ENCODE measurements around the gene STPG2. TPM values are rescaled to one million over a fixed set of nuclear protein-coding genes. Genes with fewer than 3 reads are reported as not detected.

STPG2 gene
- total and polyA plus RNA-seq, 5 donors from 2014 or later = 0.32 to 0.39 TPM; not detected in 3

DNA sequence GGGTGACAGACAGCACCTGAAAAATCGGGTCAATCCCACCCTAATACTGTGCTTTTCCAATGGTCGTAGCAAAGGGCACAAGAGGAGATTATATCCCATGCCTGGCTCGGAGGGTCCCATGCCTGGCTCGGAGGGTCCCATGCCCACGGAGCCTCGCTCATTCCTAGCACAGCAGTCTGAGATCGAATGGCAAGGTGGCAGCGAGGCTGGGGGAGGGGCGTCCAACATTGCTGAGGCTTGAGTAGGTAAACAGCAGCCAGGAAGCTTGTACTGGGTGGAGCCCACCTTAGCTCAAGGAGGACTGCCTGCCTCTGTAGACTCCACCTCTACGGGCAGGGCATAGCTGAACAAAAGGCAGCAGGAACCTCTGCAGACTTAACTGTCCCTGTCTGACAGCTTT, 365.1 kb downstream of the STPG2 start:
- no peaks in the 10 kb centered on the region for H3K27me3 Mint-ChIP-seq
- H3K36me3 ChIP-seq (ENCODE audit: control insufficient read depth, insufficient read depth, low read length) = no peaks in the 10 kb centered on the region
- H3K4me1 ChIP-seq (ENCODE audit: control insufficient read depth, insufficient read depth, low read length, poor library complexity, severe bottlenecking) = no peaks in the 10 kb centered on the region
- H3K9me3 Mint-ChIP-seq = peaks cover 0 to 12% (median 3%) of the 10 kb centered on the region in 7 donors
- H3K36me3 Mint-ChIP-seq = no peaks in the 10 kb centered on the region
- H3K27me3 ChIP-seq (ENCODE audit: control insufficient read depth, insufficient read depth, low read length) = no peaks in the 10 kb centered on the region
- no peaks in the 10 kb centered on the region for H3K4me1 Mint-ChIP-seq
- no peak overlapping the region for H3K27ac Mint-ChIP-seq
- no peak overlapping the region for H3K27ac ChIP-seq (ENCODE audit: insufficient read depth, low read length, poor library complexity, severe bottlenecking)
- no peak overlapping the region for H3K4me3 Mint-ChIP-seq
- DNase-seq (no peak), ATAC-seq (ENCODE audit: low read depth in 2 of 2) (no peak)
- H3K9me3 ChIP-seq (ENCODE audit: control insufficient read depth in 2 of 2, low read length in 2 of 2) = no peaks in the 10 kb centered on the region
- H3K4me3 ChIP-seq (ENCODE audit: low read depth, low read length) = no peak overlapping the region

DNA sequence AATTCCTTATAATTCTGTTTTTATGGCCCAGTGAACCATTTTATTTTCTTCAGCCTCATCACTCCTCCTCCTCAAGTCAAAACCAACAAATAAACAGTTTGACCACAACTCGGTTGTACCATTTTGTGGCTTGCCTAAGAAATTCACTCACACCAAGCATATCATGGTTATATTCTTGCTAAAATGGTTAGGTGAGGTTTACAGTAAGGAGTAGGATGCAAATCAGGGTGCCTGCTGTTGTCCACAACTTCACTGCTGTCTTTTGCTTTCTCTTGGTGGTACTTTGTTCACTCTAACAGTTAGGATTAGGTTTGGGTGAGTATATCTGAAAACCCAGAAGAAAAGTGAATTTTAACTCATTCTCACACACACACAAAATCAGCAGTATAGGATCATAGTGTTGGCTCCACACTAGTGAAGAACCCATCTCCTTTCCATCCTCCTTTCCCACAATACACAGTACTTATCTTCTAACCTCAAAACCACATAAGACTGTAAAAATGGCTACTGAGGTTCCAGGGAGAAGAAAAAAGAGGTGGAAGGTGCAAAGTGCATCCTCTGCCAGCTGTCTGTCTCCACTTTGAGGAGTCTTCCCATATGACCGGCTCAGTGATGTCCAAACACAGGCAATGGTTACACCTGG, 368.8 kb downstream of the STPG2 start:
- Mint-ChIP-seq H3K4me3 (no peak overlapping the region), H3K27me3 (no peaks in the 10 kb centered on the region), H3K36me3 (no peaks in the 10 kb centered on the region), H3K4me1 (no peaks in the 10 kb centered on the region), H3K9me3 (peaks cover 0 to 8% (median 4%) of the 10 kb centered on the region in 7 donors), H3K27ac (no peak overlapping the region)
- ATAC-seq (ENCODE audit: low read depth in 2 of 2) = no peak
- Histone ChIP-seq H3K27me3 (ENCODE audit: control insufficient read depth, insufficient read depth, low read length) (no peaks in the 10 kb centered on the region), H3K4me3 (ENCODE audit: low read depth, low read length) (no peak overlapping the region), H3K36me3 (ENCODE audit: control insufficient read depth, insufficient read depth, low read length) (no peaks in the 10 kb centered on the region), H3K4me1 (ENCODE audit: control insufficient read depth, insufficient read depth, low read length, poor library complexity, severe bottlenecking) (no peaks in the 10 kb centered on the region), H3K9me3 (ENCODE audit: control insufficient read depth in 2 of 2, low read length in 2 of 2) (no peaks in the 10 kb centered on the region), H3K27ac (ENCODE audit: insufficient read depth, low read length, poor library complexity, severe bottlenecking) (no peak overlapping the region)
- no peak for DNase-seq

DNA sequence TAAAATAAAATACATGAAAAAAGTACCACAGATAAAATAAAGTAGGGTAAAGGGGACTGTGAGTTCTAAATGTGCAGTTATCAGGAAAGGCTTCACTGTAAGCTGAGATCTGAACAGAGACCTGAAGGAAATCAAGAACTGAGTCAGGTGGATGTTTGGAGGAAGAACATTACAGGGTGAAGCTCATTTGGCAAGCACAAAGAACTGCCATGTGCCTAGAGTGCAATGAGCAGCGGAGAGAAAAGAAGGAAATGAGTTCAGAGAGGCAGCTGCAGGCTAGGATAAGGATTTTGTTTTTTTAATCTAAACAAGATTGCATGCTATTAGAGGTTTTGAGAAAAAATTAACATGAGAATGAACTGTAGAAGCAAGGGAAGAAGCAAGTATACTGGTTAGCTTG, 373.1 kb downstream of the STPG2 start:
- no peak for ATAC-seq (ENCODE audit: low read depth in 2 of 2)
- no peaks in the 10 kb centered on the region for H3K27me3 ChIP-seq (ENCODE audit: control insufficient read depth, insufficient read depth, low read length)
- no peaks in the 10 kb centered on the region for H3K4me1 ChIP-seq (ENCODE audit: control insufficient read depth, insufficient read depth, low read length, poor library complexity, severe bottlenecking)
- no peak overlapping the region for H3K4me3 Mint-ChIP-seq
- H3K27me3 Mint-ChIP-seq = no peaks in the 10 kb centered on the region
- no peak overlapping the region for H3K27ac Mint-ChIP-seq
- H3K36me3 ChIP-seq (ENCODE audit: control insufficient read depth, insufficient read depth, low read length) = no peaks in the 10 kb centered on the region
- H3K4me1 Mint-ChIP-seq = no peaks in the 10 kb centered on the region
- H3K4me3 ChIP-seq (ENCODE audit: low read depth, low read length) = no peak overlapping the region
- no peak for DNase-seq
- H3K9me3 Mint-ChIP-seq = peaks cover 0 to 4% (median 2%) of the 10 kb centered on the region in 7 donors
- no peaks in the 10 kb centered on the region for H3K36me3 Mint-ChIP-seq
- H3K9me3 ChIP-seq (ENCODE audit: control insufficient read depth in 2 of 2, low read length in 2 of 2) = peaks cover 0 to 2% of the 10 kb centered on the region in 2 experiments
- no peak overlapping the region for H3K27ac ChIP-seq (ENCODE audit: insufficient read depth, low read length, poor library complexity, severe bottlenecking)

DNA sequence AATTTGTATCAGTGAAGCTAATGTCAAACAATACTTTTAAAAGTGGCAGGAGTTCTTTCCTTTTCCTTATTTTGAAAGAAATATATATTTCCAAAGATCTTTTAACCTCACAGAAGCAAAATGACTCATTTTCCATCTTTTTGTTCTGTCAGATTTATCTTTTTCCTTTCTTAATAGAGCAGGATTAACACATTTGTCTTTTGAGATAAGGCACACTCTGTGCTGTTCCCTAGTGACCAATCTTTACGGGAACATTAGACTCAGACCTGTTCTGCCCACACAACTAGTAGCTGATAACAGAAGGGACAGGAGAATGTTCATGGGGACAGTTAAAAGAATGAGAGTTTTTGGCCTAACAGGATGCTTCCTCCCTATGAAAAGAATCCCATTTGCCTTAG, 381.2 kb downstream of the STPG2 start:
- H3K4me3 ChIP-seq (ENCODE audit: low read depth, low read length) = no peak overlapping the region
- Mint-ChIP-seq H3K27ac (no peak overlapping the region), H3K9me3 (peaks cover 0 to 4% (median 0%) of the 10 kb centered on the region in 7 donors), H3K27me3 (no peaks in the 10 kb centered on the region), H3K36me3 (no peaks in the 10 kb centered on the region), H3K4me1 (no peaks in the 10 kb centered on the region), H3K4me3 (no peak overlapping the region)
- ATAC-seq (ENCODE audit: low read depth in 2 of 2) (no peak), DNase-seq (no peak)
- no peaks in the 10 kb centered on the region for H3K4me1 ChIP-seq (ENCODE audit: control insufficient read depth, insufficient read depth, low read length, poor library complexity, severe bottlenecking)
- no peaks in the 10 kb centered on the region for H3K27me3 ChIP-seq (ENCODE audit: control insufficient read depth, insufficient read depth, low read length)
- H3K36me3 ChIP-seq (ENCODE audit: control insufficient read depth, insufficient read depth, low read length) = no peaks in the 10 kb centered on the region
- H3K27ac ChIP-seq (ENCODE audit: insufficient read depth, low read length, poor library complexity, severe bottlenecking) = no peak overlapping the region
- peaks cover 0 to 2% of the 10 kb centered on the region in 2 experiments for H3K9me3 ChIP-seq (ENCODE audit: control insufficient read depth in 2 of 2, low read length in 2 of 2)

DNA sequence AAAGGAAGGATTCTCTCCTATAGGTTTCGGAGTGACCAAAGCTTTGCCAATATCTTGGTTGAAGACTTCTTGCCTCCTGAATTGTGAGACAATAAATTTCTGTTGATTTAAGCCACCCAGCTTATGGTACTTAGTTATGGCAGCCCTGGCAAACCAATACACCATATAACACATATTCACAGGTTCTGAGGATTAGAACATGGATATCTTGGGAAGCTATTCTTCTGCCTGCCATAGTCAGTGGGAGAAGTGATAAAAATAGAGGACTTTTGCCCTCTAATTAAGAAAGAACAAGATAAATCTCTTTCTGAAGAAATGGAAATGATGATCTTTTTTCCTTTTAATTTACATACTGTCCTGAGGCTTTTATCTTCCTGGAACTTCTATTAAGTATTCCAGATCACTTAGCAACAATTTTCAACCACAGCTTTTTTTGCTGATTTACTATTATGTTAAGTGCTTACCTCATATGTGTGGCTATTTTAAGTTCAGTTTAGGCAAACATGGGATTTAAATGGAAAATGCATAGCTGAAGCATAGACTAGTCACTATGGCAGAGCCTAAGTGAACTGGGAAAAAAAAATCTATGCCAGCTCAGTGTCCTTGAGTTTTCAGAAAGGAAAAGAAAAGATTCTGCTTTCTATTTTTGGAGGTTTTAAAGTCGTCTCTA, 381.7 kb downstream of the STPG2 start:
- no peaks in the 10 kb centered on the region for H3K36me3 Mint-ChIP-seq
- H3K4me3 ChIP-seq (ENCODE audit: low read depth, low read length) = no peak overlapping the region
- DNase-seq (no peak), ATAC-seq (ENCODE audit: low read depth in 2 of 2) (no peak)
- no peaks in the 10 kb centered on the region for H3K27me3 ChIP-seq (ENCODE audit: control insufficient read depth, insufficient read depth, low read length)
- H3K27me3 Mint-ChIP-seq = no peaks in the 10 kb centered on the region
- H3K36me3 ChIP-seq (ENCODE audit: control insufficient read depth, insufficient read depth, low read length) = no peaks in the 10 kb centered on the region
- no peak overlapping the region for H3K4me3 Mint-ChIP-seq
- no peak overlapping the region for H3K27ac Mint-ChIP-seq
- H3K9me3 ChIP-seq (ENCODE audit: control insufficient read depth in 2 of 2, low read length in 2 of 2) = peaks cover 0 to 2% of the 10 kb centered on the region in 2 experiments
- no peaks in the 10 kb centered on the region for H3K4me1 Mint-ChIP-seq
- no peak overlapping the region for H3K27ac ChIP-seq (ENCODE audit: insufficient read depth, low read length, poor library complexity, severe bottlenecking)
- H3K9me3 Mint-ChIP-seq = peaks cover 0 to 9% (median 0%) of the 10 kb centered on the region in 7 donors
- H3K4me1 ChIP-seq (ENCODE audit: control insufficient read depth, insufficient read depth, low read length, poor library complexity, severe bottlenecking) = no peaks in the 10 kb centered on the region

DNA sequence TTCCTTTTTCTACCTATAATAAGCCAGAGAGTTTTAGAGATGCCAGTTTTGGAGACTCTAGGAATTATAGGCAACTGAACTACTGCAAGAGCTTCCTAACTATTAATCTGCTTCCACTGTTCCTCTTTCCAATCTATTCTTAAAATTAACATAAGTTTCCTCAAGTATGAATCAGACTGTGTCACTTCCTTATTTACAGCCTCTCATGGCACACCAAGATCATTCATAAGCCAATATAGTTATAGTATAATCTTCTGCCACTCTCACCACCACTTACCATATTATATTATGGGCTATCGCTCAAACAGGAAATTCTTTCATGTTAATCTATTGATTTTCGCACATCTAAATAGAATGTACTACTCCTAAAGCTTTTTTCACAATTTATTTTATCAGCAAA, 383.5 kb downstream of the STPG2 start:
- H3K27ac ChIP-seq (ENCODE audit: insufficient read depth, low read length, poor library complexity, severe bottlenecking) = no peak overlapping the region
- no peaks in the 10 kb centered on the region for H3K36me3 ChIP-seq (ENCODE audit: control insufficient read depth, insufficient read depth, low read length)
- H3K36me3 Mint-ChIP-seq = no peaks in the 10 kb centered on the region
- no peaks in the 10 kb centered on the region for H3K9me3 ChIP-seq (ENCODE audit: control insufficient read depth in 2 of 2, low read length in 2 of 2)
- H3K4me3 ChIP-seq (ENCODE audit: low read depth, low read length) = no peak overlapping the region
- H3K4me3 Mint-ChIP-seq = no peak overlapping the region
- ATAC-seq (ENCODE audit: low read depth in 2 of 2) (no peak), DNase-seq (no peak)
- H3K27me3 ChIP-seq (ENCODE audit: control insufficient read depth, insufficient read depth, low read length) = no peaks in the 10 kb centered on the region
- no peaks in the 10 kb centered on the region for H3K27me3 Mint-ChIP-seq
- H3K4me1 Mint-ChIP-seq = no peaks in the 10 kb centered on the region
- no peaks in the 10 kb centered on the region for H3K4me1 ChIP-seq (ENCODE audit: control insufficient read depth, insufficient read depth, low read length, poor library complexity, severe bottlenecking)
- no peak overlapping the region for H3K27ac Mint-ChIP-seq
- H3K9me3 Mint-ChIP-seq = peaks cover 0 to 9% (median 1%) of the 10 kb centered on the region in 7 donors

DNA sequence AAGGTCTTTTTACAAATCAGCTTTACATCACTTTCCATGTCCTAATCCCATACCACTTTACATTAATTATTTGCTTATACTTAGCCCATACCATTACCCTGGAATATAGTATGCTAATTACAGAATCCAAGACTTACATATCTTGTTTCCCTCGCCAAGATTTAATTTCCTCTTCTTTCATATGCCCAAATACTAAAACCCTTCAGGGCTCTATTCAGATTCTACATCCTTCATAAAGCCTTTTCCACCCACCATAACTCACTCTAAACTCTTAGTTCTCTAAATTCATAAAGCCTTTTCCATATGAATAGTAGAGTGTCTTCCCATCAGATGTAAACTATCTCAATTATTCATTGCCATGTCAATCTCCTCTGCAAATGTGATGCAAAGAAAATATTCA, 390.7 kb downstream of the STPG2 start:
- no peak overlapping the region for H3K4me3 Mint-ChIP-seq
- no peaks in the 10 kb centered on the region for H3K36me3 ChIP-seq (ENCODE audit: control insufficient read depth, insufficient read depth, low read length)
- H3K36me3 Mint-ChIP-seq = no peaks in the 10 kb centered on the region
- no peak for DNase-seq
- no peak overlapping the region for H3K27ac Mint-ChIP-seq
- no peak overlapping the region for H3K27ac ChIP-seq (ENCODE audit: insufficient read depth, low read length, poor library complexity, severe bottlenecking)
- no peak overlapping the region for H3K4me3 ChIP-seq (ENCODE audit: low read depth, low read length)
- H3K4me1 ChIP-seq (ENCODE audit: control insufficient read depth, insufficient read depth, low read length, poor library complexity, severe bottlenecking) = no peaks in the 10 kb centered on the region
- ATAC-seq (ENCODE audit: low read depth in 2 of 2) = no peak
- no peaks in the 10 kb centered on the region for H3K27me3 ChIP-seq (ENCODE audit: control insufficient read depth, insufficient read depth, low read length)
- no peaks in the 10 kb centered on the region for H3K9me3 ChIP-seq (ENCODE audit: control insufficient read depth in 2 of 2, low read length in 2 of 2)
- no peaks in the 10 kb centered on the region for H3K27me3 Mint-ChIP-seq
- peaks cover 0 to 13% (median 1%) of the 10 kb centered on the region in 7 donors for H3K9me3 Mint-ChIP-seq
- H3K4me1 Mint-ChIP-seq = no peaks in the 10 kb centered on the region

DNA sequence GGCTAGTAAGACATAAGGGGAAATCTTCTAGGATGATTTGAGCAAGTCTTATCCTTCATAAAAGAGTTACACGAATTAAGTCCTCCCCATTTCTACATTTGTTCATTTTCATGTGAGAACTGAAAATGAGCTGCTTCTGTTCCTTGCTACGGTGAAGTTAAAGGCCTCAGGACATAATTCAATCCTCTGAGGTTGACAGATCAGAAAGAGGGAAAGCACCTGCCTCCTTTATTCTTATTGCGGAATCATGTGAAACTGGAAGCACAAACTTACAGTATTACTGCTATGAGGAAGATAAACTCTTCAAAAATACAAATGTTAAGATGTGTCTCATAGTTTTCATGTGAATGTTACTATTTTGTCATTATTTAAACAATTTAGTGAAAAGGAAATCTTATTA, 395.3 kb downstream of the STPG2 start:
- no peaks in the 10 kb centered on the region for H3K36me3 Mint-ChIP-seq
- Histone ChIP-seq H3K27me3 (ENCODE audit: control insufficient read depth, insufficient read depth, low read length) (no peaks in the 10 kb centered on the region), H3K4me3 (ENCODE audit: low read depth, low read length) (no peak overlapping the region), H3K9me3 (ENCODE audit: control insufficient read depth in 2 of 2, low read length in 2 of 2) (no peaks in the 10 kb centered on the region), H3K4me1 (ENCODE audit: control insufficient read depth, insufficient read depth, low read length, poor library complexity, severe bottlenecking) (no peaks in the 10 kb centered on the region), H3K27ac (ENCODE audit: insufficient read depth, low read length, poor library complexity, severe bottlenecking) (no peak overlapping the region), H3K36me3 (ENCODE audit: control insufficient read depth, insufficient read depth, low read length) (no peaks in the 10 kb centered on the region)
- no peaks in the 10 kb centered on the region for H3K4me1 Mint-ChIP-seq
- no peaks in the 10 kb centered on the region for H3K27me3 Mint-ChIP-seq
- H3K4me3 Mint-ChIP-seq = no peak overlapping the region
- H3K9me3 Mint-ChIP-seq = peaks cover 0 to 5% (median 0%) of the 10 kb centered on the region in 7 donors
- no peak overlapping the region for H3K27ac Mint-ChIP-seq
- no peak for ATAC-seq (ENCODE audit: low read depth in 2 of 2)
- DNase-seq = no peak
